ENCODE measurements around the gene PXMP2. TPM values are rescaled to one million over a fixed set of nuclear protein-coding genes. Genes with fewer than 3 reads are reported as not detected.
A peak's percentile ranks its signal among the peaks of the same experiment; 100 is the strongest.

Gene PXMP2
- total and polyA plus RNA-seq, 12 donors: 17.7 to 75.6 (median 46.7) TPM

DNA sequence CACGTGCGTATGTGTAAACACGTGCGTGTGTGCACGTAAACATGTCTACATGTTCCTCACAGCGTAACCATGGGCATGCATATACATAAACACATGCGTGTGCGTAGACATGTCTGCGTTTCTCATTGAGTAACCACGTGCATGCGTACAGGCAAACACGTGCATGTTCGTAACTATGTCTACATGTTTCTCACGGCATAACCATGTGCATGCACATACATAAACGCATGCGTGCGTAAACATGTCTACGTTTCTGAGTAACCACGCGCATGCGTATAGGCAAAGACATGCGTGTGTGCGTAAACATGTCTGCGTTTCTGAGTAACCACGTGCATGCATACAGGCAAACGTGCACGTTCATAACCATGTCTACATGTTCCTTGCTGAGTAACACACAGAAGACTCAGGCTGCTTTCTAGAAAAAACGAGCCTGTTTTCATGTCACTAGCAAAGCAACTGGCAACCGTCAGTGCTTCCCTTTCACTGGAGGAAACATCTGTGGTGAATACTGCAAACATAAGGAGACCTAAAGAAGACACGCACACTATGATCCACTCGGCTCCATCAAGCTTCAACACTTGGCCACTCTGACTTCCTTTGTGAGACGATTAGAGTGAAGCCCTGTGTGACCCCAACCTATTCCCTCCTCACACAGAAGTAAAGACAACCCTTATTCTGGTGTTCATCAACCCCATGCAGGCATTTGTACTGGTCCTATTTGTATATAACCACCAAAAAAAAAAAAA, 29.1 kb upstream of the PXMP2 start:
- TF ChIP-seq, protein P1, sequence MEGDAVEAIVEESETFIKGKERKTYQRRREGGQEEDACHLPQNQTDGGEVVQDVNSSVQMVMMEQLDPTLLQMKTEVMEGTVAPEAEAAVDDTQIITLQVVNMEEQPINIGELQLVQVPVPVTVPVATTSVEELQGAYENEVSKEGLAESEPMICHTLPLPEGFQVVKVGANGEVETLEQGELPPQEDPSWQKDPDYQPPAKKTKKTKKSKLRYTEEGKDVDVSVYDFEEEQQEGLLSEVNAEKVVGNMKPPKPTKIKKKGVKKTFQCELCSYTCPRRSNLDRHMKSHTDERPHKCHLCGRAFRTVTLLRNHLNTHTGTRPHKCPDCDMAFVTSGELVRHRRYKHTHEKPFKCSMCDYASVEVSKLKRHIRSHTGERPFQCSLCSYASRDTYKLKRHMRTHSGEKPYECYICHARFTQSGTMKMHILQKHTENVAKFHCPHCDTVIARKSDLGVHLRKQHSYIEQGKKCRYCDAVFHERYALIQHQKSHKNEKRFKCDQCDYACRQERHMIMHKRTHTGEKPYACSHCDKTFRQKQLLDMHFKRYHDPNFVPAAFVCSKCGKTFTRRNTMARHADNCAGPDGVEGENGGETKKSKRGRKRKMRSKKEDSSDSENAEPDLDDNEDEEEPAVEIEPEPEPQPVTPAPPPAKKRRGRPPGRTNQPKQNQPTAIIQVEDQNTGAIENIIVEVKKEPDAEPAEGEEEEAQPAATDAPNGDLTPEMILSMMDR (IDR thresholded peaks at IDR 0.05): no peak
- Histone ChIP-seq H3K4me3 (no peak overlapping the region), H3K27me3 (no peaks in the 10 kb centered on the region), H3K36me3 (peaks cover 0 to 100% (median 48%) of the 10 kb centered on the region in 9 donors), H3K27ac (no peak overlapping the region), H3K9me3 (no peaks in the 10 kb centered on the region), H3K4me1 (no peaks in the 10 kb centered on the region)
- DNase-seq: no peak
- ATAC-seq: no peak
- WGBS, 2 donors: 92% methylated on average over 32 of the region's 32 CpGs
- intact Hi-C loops (cut with DNase I): no loop called here

GRCh38 chr12:132659146-132659545, 28.2 kb upstream of the PXMP2 start:
- Histone ChIP-seq H3K36me3 (peaks cover 0 to 100% (median 42%) of the 10 kb centered on the region in 9 donors), H3K9me3 (no peaks in the 10 kb centered on the region), H3K4me3 (no peak overlapping the region), H3K27me3 (no peaks in the 10 kb centered on the region), H3K27ac (no peak overlapping the region), H3K4me1 (no peaks in the 10 kb centered on the region)
- intact Hi-C loops (cut with DNase I): no loop called here
- WGBS, 2 donors: 94 to 96% methylated on average over 16 of the region's 16 CpGs
- no peak for DNase-seq
- TF ChIP-seq, protein P1 (IDR thresholded peaks at IDR 0.05): no peak
- peak in 1 of 8 donors; percentile 23 for ATAC-seq

GRCh38 chr12:132660052-132660451, 27.3 kb upstream of the PXMP2 start:
- Histone ChIP-seq H3K4me1 (no peaks in the 10 kb centered on the region), H3K9me3 (no peaks in the 10 kb centered on the region), H3K4me3 (no peak overlapping the region), H3K36me3 (peaks cover 0 to 100% (median 37%) of the 10 kb centered on the region in 9 donors), H3K27ac (no peak overlapping the region), H3K27me3 (no peaks in the 10 kb centered on the region)
- ATAC-seq: no peak
- 66 to 71% methylated on average over 5 of the region's 5 CpGs for WGBS, 2 donors
- TF ChIP-seq, protein P1 (IDR thresholded peaks at IDR 0.05): no peak
- intact Hi-C loops (cut with DNase I): no loop called here
- no peak for DNase-seq

DNA sequence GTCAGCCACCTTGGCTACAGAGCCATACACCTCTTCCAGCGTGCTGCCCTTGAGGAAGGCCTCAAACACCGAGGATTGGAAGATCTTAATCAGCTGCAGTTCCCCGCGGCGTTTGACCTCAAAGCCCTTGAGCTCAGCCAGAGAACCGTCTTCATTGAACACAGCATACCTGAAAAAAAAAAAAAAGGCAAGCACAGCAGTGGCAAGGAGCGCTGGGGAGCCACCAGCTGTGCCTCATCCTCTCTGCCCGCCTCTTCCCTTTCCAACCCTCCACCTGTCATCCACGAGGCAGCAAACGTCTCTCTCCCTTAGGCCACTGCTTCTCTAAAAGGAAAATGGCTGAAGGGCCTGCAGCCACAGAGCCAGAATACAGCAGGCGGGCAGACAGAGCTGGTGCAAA, 26.4 kb upstream of the PXMP2 start:
- no peaks in the 10 kb centered on the region for H3K9me3 ChIP-seq
- H3K4me1 ChIP-seq: no peaks in the 10 kb centered on the region
- DNase-seq (no peak), ATAC-seq (no peak)
- TF ChIP-seq, protein P1 (IDR thresholded peaks at IDR 0.05): no peak
- WGBS, 2 donors: 77 to 85% methylated on average over 11 of the region's 11 CpGs
- H3K36me3 ChIP-seq: peaks cover 0 to 100% (median 39%) of the 10 kb centered on the region in 9 donors
- intact Hi-C loops (cut with DNase I): no loop called here
- no peak overlapping the region for H3K27ac ChIP-seq
- H3K27me3 ChIP-seq: no peaks in the 10 kb centered on the region
- no peak overlapping the region for H3K4me3 ChIP-seq
